GM12872 (cell line): ENCODE data around the gene KCNMA1.

Experiments used
- TF ChIP-seq, protein P1 (sequence below): IDR thresholded peaks from 3 replicates; pipeline ENCODE4 v1.5.1; 2011; ENCODE audit warnings: low read depth, mild to moderate bottlenecking, low read length, moderate library complexity; ENCODE audit not compliant: insufficient read depth

KCNMA1 gene

DNA sequence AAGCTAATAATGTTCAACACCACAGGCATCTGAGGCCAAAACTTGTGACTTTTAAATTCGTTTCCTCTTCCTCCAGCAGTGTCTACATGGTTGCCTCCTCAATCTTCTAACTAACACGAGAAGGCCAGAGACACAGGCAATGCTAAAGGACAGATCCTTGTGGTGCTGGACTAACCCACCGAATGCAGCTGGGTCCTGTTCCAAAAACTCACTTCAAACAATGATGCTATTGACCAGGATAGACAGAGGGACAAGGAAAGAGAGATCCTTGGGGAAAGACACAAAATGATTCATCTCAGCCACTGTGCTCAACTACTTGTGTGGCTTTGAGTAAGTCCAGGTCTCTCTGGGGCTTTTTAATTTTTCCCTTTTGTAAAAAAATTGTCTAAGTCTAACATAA, 107.6 kb downstream of the KCNMA1 start:
- TF ChIP-seq, protein P1, sequence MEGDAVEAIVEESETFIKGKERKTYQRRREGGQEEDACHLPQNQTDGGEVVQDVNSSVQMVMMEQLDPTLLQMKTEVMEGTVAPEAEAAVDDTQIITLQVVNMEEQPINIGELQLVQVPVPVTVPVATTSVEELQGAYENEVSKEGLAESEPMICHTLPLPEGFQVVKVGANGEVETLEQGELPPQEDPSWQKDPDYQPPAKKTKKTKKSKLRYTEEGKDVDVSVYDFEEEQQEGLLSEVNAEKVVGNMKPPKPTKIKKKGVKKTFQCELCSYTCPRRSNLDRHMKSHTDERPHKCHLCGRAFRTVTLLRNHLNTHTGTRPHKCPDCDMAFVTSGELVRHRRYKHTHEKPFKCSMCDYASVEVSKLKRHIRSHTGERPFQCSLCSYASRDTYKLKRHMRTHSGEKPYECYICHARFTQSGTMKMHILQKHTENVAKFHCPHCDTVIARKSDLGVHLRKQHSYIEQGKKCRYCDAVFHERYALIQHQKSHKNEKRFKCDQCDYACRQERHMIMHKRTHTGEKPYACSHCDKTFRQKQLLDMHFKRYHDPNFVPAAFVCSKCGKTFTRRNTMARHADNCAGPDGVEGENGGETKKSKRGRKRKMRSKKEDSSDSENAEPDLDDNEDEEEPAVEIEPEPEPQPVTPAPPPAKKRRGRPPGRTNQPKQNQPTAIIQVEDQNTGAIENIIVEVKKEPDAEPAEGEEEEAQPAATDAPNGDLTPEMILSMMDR = no peak

GRCh38 chr10:77529050-77529576, 108.5 kb downstream of the KCNMA1 start:
- TF ChIP-seq, protein P1 = no peak

DNA sequence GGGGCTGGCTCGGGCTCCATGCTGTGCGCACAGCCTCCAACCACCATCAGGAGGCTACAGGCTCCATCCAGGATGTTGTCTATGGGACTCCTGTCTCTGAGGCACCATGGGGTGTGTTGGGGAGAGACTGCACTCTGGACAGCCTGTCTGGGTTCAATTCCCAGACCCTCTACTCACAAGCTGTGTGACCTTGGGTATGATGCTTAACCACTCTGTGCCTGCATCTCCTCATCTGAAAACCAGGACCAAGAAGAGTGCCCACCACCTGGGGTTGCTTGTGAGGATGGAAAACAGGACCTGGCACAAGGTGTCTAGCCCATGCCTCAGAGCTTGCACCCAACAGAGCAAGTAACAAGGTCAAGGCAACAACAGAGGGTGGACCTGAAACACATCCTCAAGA, 109.8 kb downstream of the KCNMA1 start:
- TF ChIP-seq, protein P1 = no peak

DNA sequence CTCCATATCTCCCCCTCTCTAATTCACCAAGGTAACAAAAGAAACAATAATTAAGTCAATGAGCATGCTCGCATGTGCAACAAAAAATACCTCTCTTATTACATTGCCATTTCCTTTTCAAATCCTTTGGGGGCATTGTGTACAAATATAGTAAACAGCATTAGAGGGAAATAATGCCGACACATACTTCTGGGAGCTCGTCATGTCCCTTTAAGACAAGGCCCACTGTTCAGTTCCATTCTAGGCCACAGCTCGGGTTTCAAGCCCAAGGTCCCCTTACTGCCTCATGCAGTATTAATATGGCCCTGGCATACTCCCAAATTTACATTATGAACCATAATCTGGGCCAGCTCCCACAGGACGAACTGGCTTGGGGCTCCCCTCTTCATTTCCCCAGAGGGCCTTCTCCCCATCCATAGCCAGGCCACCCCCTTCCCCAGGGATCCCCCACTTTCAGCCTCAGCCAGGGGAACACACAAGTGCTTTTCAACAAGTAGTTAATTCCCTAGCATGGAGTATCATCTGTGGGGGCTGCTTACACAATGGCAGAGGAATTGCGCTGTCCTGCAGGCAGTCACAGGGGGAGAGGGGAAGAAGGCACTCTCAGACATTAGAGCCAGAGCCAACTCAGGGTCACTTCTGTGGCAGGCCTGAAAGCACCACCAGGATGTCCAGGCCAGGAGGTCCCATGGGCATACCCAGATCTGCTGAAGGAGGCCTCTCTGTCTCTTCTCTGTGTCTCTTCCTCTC, 110.6 kb downstream of the KCNMA1 start:
- TF ChIP-seq, protein P1 = no peak

GRCh38 chr10:77524281-77524711, 113.3 kb downstream of the KCNMA1 start:
- TF ChIP-seq, protein P1 = no peak

- TF ChIP-seq, protein P1 = no peak
Observed at GRCh38 chr10:77522268-77522809, 115.3 kb downstream of the KCNMA1 start.

GRCh38 chr10:77520995-77521394, 116.6 kb downstream of the KCNMA1 start:
- TF ChIP-seq, protein P1 = no peak
